ENCODE measurements around the gene CLEC2L. TPM values are rescaled to one million over a fixed set of nuclear protein-coding genes. Genes with fewer than 3 reads are reported as not detected.

The CLEC2L gene
- total RNA-seq, 6 donors from 2014 or later, result not detected

DNA sequence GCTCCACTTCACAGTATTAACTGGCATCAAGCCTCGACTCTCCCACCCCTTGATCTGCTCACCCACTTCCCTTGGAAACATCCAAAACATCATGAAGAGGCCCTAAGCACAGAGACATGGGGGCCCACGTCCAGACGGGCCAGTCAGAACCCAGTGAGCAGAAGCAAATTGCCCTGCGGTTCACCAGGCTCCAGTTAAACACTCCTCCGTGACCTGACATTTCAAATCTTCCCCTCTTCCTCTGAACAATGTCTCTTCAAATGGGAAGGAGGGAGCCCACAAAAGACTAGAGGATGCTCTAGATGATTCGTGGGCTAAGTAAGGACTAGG lies 44.8 kb downstream of the CLEC2L start:
- ATAC-seq (ENCODE audit: low FRiP score in 2 of 2), result no peak
- H3K4me3 ChIP-seq, result no peak overlapping the region
- peaks cover 0 to 8% (median 3%) of the 10 kb centered on the region in 4 donors for H3K4me1 ChIP-seq
- H3K27me3 ChIP-seq, result no peaks in the 10 kb centered on the region
- H3K36me3 ChIP-seq, result peaks cover 6 to 52% (median 22%) of the 10 kb centered on the region in 4 donors
- no peaks in the 10 kb centered on the region for H3K9me3 ChIP-seq
- no peak for DNase-seq
- WGBS, 2 donors, result 88 to 89% methylated on average over 6 of the region's 6 CpGs
- no peak for TF ChIP-seq POLR2A (IDR thresholded peaks at IDR 0.05)
- no peak for TF ChIP-seq POLR2AphosphoS5 (IDR thresholded peaks at IDR 0.05)
- no peak for TF ChIP-seq EP300 (IDR thresholded peaks at IDR 0.05)
- TF ChIP-seq, protein P1, sequence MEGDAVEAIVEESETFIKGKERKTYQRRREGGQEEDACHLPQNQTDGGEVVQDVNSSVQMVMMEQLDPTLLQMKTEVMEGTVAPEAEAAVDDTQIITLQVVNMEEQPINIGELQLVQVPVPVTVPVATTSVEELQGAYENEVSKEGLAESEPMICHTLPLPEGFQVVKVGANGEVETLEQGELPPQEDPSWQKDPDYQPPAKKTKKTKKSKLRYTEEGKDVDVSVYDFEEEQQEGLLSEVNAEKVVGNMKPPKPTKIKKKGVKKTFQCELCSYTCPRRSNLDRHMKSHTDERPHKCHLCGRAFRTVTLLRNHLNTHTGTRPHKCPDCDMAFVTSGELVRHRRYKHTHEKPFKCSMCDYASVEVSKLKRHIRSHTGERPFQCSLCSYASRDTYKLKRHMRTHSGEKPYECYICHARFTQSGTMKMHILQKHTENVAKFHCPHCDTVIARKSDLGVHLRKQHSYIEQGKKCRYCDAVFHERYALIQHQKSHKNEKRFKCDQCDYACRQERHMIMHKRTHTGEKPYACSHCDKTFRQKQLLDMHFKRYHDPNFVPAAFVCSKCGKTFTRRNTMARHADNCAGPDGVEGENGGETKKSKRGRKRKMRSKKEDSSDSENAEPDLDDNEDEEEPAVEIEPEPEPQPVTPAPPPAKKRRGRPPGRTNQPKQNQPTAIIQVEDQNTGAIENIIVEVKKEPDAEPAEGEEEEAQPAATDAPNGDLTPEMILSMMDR (IDR thresholded peaks at IDR 0.05), result no peak
- H3K27ac ChIP-seq, result no peak overlapping the region

DNA sequence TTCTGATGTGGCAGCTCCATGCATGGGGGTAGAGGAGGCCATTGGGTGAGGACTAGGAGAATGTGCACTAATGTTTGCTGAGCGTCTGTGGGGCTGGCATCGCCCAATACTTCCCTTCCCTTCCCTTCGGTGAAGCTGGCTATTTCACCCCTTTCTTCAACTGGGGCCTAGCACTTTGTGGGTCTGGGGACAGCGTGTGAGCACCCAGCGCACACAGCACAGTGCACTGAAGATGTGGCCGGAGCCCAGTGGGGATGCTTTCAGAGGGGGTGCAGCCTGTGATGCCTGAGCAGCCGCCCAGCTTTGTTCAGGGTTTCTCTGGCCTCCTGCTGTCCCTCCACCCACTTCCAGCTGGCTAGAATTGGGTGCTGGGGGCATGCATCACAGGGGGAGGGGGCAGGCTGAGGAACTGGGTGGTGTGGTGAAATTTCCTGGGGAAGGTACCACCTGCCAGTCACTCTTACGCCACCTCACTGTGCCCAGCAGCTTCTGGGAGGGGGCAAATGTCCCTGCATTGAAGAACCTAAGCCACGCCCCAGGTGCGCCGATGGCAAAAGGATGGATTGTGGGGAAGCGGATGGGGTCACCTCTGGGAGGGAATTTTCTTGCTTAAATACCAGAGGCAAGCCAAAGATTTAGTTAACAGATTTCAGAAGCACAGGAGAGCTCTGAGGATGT lies 45.5 kb downstream of the CLEC2L start:
- H3K27me3 ChIP-seq, result no peaks in the 10 kb centered on the region
- 91 to 93% methylated on average over 11 to 12 of the region's 12 CpGs for WGBS, 2 donors
- ATAC-seq (ENCODE audit: low FRiP score in 2 of 2), result no peak
- TF ChIP-seq POLR2AphosphoS5 (IDR thresholded peaks at IDR 0.05) (no peak), EP300 (IDR thresholded peaks at IDR 0.05) (no peak), POLR2A (IDR thresholded peaks at IDR 0.05) (no peak)
- TF ChIP-seq, protein P1 (IDR thresholded peaks at IDR 0.05), result no peak
- no peaks in the 10 kb centered on the region for H3K9me3 ChIP-seq
- H3K36me3 ChIP-seq, result peaks cover 10 to 58% (median 28%) of the 10 kb centered on the region in 4 donors
- no peak overlapping the region for H3K27ac ChIP-seq
- DNase-seq, result no peak
- peaks cover 0 to 8% (median 0%) of the 10 kb centered on the region in 4 donors for H3K4me1 ChIP-seq
- no peak overlapping the region for H3K4me3 ChIP-seq

- H3K36me3 ChIP-seq, result peaks cover 16 to 70% (median 40%) of the 10 kb centered on the region in 4 donors
Measured at GRCh38 chr7:139570119-139570518, 46.6 kb downstream of the CLEC2L start.

GRCh38 chr7:139570626-139571025 lies 47.1 kb downstream of the CLEC2L start:
- ATAC-seq (ENCODE audit: low FRiP score in 2 of 2) (no peak), DNase-seq (no peak)
- 79 to 80% methylated on average over 5 of the region's 5 CpGs for WGBS, 2 donors
- no peak overlapping the region for H3K27ac ChIP-seq
- no peak overlapping the region for H3K4me3 ChIP-seq
- H3K9me3 ChIP-seq, result no peaks in the 10 kb centered on the region
- H3K36me3 ChIP-seq, result peaks cover 16 to 75% (median 44%) of the 10 kb centered on the region in 4 donors
- no peak for TF ChIP-seq POLR2AphosphoS5 (IDR thresholded peaks at IDR 0.05)
- H3K4me1 ChIP-seq, result peaks cover 0 to 2% (median 0%) of the 10 kb centered on the region in 4 donors
- no peaks in the 10 kb centered on the region for H3K27me3 ChIP-seq

More at GRCh38 chr7:139570119-139570518, 46.6 kb downstream of the CLEC2L start:
- DNase-seq (no peak), ATAC-seq (ENCODE audit: low FRiP score in 2 of 2) (no peak)
- Histone ChIP-seq H3K9me3 (no peaks in the 10 kb centered on the region), H3K27me3 (no peaks in the 10 kb centered on the region), H3K4me3 (no peak overlapping the region), H3K27ac (no peak overlapping the region), H3K4me1 (peaks cover 0 to 3% (median 0%) of the 10 kb centered on the region in 4 donors)
- TF ChIP-seq POLR2AphosphoS5 (IDR thresholded peaks at IDR 0.05) (no peak), EP300 (IDR thresholded peaks at IDR 0.05) (no peak), POLR2A (IDR thresholded peaks at IDR 0.05) (no peak)
- TF ChIP-seq, protein P1 (IDR thresholded peaks at IDR 0.05), result no peak
- WGBS, 2 donors, result 84 to 88% methylated on average over 6 to 8 of the region's 8 CpGs

GRCh38 chr7:139571190-139571589 lies 47.7 kb downstream of the CLEC2L start:
- Histone ChIP-seq H3K9me3 (no peaks in the 10 kb centered on the region), H3K4me3 (no peak overlapping the region), H3K27me3 (no peaks in the 10 kb centered on the region), H3K36me3 (peaks cover 16 to 81% (median 45%) of the 10 kb centered on the region in 4 donors), H3K27ac (no peak overlapping the region), H3K4me1 (no peaks in the 10 kb centered on the region)
- DNase-seq (no peak), ATAC-seq (ENCODE audit: low FRiP score in 2 of 2) (no peak)
- TF ChIP-seq POLR2AphosphoS5 (IDR thresholded peaks at IDR 0.05), result no peak
- 90 to 94% methylated on average over 20 of the region's 20 CpGs for WGBS, 2 donors

DNA sequence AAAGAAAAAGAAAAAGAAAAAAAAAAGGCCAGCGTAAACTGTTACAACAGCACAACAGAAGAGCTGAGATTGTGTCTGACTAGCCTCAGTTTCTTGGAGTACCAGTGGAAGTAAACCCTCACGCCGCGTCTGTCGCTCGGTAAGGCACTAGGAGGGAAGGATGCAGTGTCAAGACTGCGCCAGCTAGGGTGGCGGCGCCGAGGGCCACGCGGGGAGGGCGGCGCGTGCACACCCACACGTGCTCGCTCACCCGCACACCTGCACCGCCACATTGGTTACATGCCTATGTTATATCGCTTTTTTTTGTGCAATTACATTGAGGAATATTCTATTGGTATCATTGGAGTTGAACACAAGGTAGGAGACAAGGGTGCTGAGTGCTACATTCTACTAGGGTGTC lies 48.2 kb downstream of the CLEC2L start:
- no peak for ATAC-seq (ENCODE audit: low FRiP score in 2 of 2)
- no peaks in the 10 kb centered on the region for H3K4me1 ChIP-seq
- H3K27ac ChIP-seq, result no peak overlapping the region
- H3K9me3 ChIP-seq, result no peaks in the 10 kb centered on the region
- DNase-seq, result no peak
- peaks cover 16 to 83% (median 48%) of the 10 kb centered on the region in 4 donors for H3K36me3 ChIP-seq
- 94% methylated on average over 20 of the region's 20 CpGs for WGBS, 2 donors
- no peak for TF ChIP-seq EP300 (IDR thresholded peaks at IDR 0.05)
- TF ChIP-seq POLR2A (IDR thresholded peaks at IDR 0.05), result no peak
- TF ChIP-seq, protein P1 (IDR thresholded peaks at IDR 0.05), result no peak
- no peak for TF ChIP-seq POLR2AphosphoS5 (IDR thresholded peaks at IDR 0.05)
- no peak overlapping the region for H3K4me3 ChIP-seq
- no peaks in the 10 kb centered on the region for H3K27me3 ChIP-seq
